ENCODE data around the gene ZNF614. TPM values are rescaled to one million over a fixed set of nuclear protein-coding genes. Genes with fewer than 3 reads are reported as not detected.

The ZNF614 gene
- total and polyA plus RNA-seq, 9 of the 15 experiments (the other 6 are each of a cell fraction or from before 2014, with no cell fraction given): 4.9 to 16.3 (median 11.4) TPM

GRCh38 chr19:51986309-51987291, 41.6 kb downstream of the ZNF614 start, which contains the start of gene ZNF350 (continued):
- TF ChIP-seq ZBTB17 (CRISPR knock-in tag; IDR thresholded peaks at IDR 0.05): no peak
- no peak for TF ChIP-seq ZBTB34 (CRISPR knock-in tag; IDR thresholded peaks at IDR 0.05)
- no peak for TF ChIP-seq GABPB2 (CRISPR knock-in tag; conservative IDR thresholded peaks at IDR 0.05)
- TF ChIP-seq IRF2 (CRISPR knock-in tag; IDR thresholded peaks at IDR 0.05): no peak
- no peak for TF ChIP-seq ZBTB1 (CRISPR knock-in tag; IDR thresholded peaks at IDR 0.05; ENCODE audit: borderline replicate concordance, low read depth)
- TF ChIP-seq KLF1 (tag; IDR thresholded peaks at IDR 0.05): 0 out of 2 replicates have a peak, but pooled peaks have one; percentile 20
- no peak for TF ChIP-seq ZNF384 (IDR thresholded peaks at IDR 0.05; ENCODE audit: low read depth, low read length)
- TF ChIP-seq MYBL2 (IDR thresholded peaks at IDR 0.05; ENCODE audit: low read depth): peak; percentile 63; the same call in 1 of the 2 replicates
- no peak for TF ChIP-seq MYBL2 (CRISPR knock-in tag; IDR thresholded peaks at IDR 0.05; ENCODE audit: borderline replicate concordance)
- TF ChIP-seq RB1 (IDR thresholded peaks at IDR 0.05; ENCODE audit: low read depth): no peak
- TF ChIP-seq CREB3 (tag; conservative IDR thresholded peaks at IDR 0.05; ENCODE audit: low read depth): peak; percentile 48; the same call in 1 of the 2 replicates
- TF ChIP-seq FOS (IDR thresholded peaks at IDR 0.05; ENCODE audit: extremely low read depth, insufficient read length): no peak
- no peak for TF ChIP-seq NUFIP1 (IDR thresholded peaks at IDR 0.05; ENCODE audit: partially characterized antibody)
- no peak for TF ChIP-seq HDGF (IDR thresholded peaks at IDR 0.05)
- no peak for TF ChIP-seq AFF4 (CRISPR knock-in tag; IDR thresholded peaks at IDR 0.05)
- TF ChIP-seq NR4A1 (CRISPR knock-in tag; IDR thresholded peaks at IDR 0.05): no peak
- TF ChIP-seq NR4A1 (tag; IDR thresholded peaks at IDR 0.05): no peak
- no peak for TF ChIP-seq CTBP1 (IDR thresholded peaks at IDR 0.05; ENCODE audit: borderline replicate concordance)
- TF ChIP-seq RBM17 (IDR thresholded peaks at IDR 0.05; ENCODE audit: borderline replicate concordance, low read depth, low read length): no peak
- no peak for TF ChIP-seq SAFB2 (IDR thresholded peaks at IDR 0.05; ENCODE audit: borderline replicate concordance, low read depth, low read length, severe bottlenecking)
- TF ChIP-seq NCOA1 (IDR thresholded peaks at IDR 0.05; ENCODE audit: low read depth): no peak
- TF ChIP-seq THAP7 (CRISPR knock-in tag; IDR thresholded peaks at IDR 0.05): no peak
- no peak for TF ChIP-seq MCM5 (IDR thresholded peaks at IDR 0.05; ENCODE audit: low read depth)

All from K562 (cell line).